ENCODE data around the gene PANK2.

GRCh38 chr20:3888622-3889488, at the start of gene PANK2:
- TF ChIP-seq CTCF (IDR thresholded peaks at IDR 0.05): peak; percentile 28 to 64 (median 46)
- peak in 3 of 4 donors; percentile 93 to 98 (median 95) for TF ChIP-seq POLR2A (IDR thresholded peaks at IDR 0.05)
- TF ChIP-seq POLR2AphosphoS5 (IDR thresholded peaks at IDR 0.05): peak; percentile 95 to 97

Data from upper lobe of left lung (tissue), 4 donors.